NCI-H2107 treated with DMSO at 0.1 percent for 48 hours (cell line): ENCODE results near the gene DONSON.
A peak's percentile ranks its signal among the peaks of the same experiment; 100 is the strongest.

Experiments
- DNase-seq: peaks from one replicate; lab custom pipeline; 2025; ENCODE audit not compliant: unreplicated experiment; lab: John Stamatoyannopoulos, UW

DONSON gene

GRCh38 chr21:33562389-33562788 is 26.1 kb downstream of the DONSON start:
- no peak for DNase-seq

GRCh38 chr21:33561373-33561772 is 27.1 kb downstream of the DONSON start:
- DNase-seq: no peak

- DNase-seq: no peak
Observed at GRCh38 chr21:33560965-33561364, 27.5 kb downstream of the DONSON start.

DNA sequence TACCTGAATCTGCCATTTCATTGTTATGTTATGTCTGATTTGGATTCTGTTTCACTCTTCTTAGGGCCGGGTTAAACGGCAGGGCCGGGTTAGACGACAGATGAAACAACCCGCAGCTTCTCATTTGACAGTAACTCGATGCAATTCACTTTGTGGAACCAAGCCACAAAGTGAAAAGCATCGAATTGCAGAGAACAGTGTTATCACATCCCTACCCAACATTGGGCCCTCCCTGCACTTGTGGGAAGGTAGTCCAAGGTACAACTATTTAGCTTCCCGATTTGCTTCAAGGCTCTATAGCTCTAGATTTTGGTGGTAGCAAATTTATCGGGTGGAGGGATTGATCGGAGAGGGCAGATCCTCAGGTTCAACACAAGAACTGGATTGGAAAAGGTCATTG is 28.7 kb downstream of the DONSON start:
- DNase-seq: no peak

- DNase-seq: no peak
Observed at GRCh38 chr21:33558777-33559421, 29.6 kb downstream of the DONSON start.

GRCh38 chr21:33557447-33557846 is 31.0 kb downstream of the DONSON start:
- DNase-seq: no peak

DNA sequence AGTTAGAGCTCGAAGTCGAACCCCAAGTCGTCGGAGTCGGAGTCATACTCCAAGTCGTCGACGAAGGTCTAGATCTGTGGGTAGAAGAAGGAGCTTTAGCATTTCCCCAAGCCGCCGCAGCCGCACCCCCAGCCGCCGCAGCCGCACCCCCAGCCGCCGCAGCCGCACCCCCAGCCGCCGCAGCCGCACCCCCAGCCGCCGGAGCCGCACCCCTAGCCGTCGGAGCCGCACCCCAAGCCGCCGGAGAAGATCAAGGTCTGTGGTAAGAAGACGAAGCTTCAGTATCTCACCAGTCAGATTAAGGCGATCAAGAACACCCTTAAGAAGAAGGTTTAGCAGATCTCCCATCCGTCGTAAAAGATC is 33.5 kb downstream of the DONSON start:
- DNase-seq: no peak

DNA sequence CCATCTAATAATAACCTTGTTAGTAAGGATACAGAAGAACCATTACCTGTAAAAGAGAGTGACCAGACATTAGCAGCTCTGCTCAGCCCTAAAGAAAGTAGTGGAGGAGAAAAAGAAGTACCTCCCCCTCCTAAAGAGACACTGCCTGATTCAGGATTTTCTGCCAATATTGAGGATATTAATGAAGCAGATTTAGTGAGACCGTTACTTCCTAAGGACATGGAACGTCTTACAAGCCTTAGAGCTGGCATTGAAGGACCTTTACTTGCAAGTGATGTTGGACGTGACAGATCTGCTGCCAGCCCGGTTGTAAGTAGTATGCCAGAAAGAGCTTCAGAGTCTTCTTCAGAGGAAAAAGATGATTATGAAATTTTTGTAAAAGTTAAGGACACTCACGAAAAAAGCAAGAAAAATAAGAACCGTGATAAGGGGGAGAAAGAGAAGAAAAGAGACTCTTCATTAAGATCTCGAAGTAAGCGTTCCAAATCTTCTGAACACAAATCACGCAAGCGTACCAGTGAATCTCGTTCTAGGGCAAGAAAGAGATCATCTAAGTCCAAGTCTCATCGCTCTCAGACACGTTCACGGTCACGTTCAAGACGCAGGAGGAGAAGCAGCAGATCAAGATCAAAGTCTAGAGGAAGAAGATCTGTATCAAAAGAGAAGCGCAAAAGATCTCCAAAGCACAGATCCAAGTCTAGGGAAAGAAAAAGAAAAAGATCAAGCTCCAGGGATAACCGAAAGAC is 34.1 kb downstream of the DONSON start:
- DNase-seq: no peak

DNA sequence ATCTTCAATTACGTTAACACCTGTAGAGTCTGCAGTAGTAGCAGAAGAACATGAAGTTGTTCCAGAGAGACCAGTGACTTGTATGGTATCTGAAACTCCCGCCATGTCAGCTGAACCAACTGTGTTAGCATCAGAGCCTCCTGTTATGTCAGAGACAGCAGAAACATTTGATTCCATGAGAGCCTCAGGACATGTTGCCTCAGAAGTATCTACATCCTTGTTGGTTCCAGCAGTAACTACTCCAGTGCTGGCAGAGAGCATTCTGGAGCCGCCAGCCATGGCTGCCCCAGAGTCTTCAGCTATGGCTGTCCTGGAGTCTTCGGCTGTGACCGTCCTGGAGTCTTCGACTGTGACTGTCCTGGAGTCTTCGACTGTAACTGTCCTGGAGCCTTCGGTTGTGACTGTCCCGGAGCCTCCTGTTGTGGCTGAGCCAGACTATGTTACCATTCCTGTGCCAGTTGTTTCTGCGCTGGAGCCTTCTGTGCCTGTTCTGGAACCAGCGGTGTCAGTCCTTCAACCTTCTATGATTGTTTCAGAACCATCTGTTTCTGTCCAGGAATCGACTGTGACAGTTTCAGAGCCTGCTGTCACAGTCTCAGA is 35.4 kb downstream of the DONSON start:
- DNase-seq: no peak

DNA sequence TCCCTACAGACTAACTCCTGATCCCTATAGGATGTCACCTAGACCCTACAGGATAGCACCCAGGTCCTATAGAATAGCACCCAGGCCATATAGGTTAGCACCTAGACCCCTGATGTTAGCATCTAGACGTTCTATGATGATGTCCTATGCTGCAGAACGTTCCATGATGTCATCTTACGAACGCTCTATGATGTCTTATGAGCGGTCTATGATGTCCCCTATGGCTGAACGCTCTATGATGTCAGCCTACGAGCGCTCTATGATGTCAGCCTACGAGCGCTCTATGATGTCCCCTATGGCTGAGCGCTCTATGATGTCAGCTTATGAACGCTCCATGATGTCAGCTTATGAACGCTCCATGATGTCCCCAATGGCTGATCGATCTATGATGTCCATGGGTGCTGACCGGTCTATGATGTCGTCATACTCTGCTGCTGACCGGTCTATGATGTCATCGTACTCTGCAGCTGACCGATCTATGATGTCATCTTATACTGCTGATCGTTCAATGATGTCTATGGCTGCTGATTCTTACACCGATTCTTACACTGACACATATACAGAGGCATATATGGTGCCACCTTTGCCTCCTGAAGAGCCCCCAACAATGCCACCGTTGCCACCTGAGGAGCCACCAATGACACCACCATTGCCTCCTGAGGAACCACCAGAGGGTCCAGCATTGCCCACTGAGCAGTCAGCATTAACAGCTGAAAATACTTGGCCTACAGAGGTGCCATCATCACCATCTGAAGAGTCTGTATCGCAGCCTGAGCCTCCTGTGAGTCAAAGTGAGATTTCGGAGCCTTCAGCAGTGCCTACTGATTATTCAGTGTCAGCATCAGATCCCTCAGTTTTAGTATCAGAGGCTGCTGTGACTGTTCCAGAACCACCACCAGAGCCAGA is 36.1 kb downstream of the DONSON start:
- no peak for DNase-seq

- DNase-seq: no peak
Observed at GRCh38 chr21:33551664-33552063, 36.8 kb downstream of the DONSON start.

DNA sequence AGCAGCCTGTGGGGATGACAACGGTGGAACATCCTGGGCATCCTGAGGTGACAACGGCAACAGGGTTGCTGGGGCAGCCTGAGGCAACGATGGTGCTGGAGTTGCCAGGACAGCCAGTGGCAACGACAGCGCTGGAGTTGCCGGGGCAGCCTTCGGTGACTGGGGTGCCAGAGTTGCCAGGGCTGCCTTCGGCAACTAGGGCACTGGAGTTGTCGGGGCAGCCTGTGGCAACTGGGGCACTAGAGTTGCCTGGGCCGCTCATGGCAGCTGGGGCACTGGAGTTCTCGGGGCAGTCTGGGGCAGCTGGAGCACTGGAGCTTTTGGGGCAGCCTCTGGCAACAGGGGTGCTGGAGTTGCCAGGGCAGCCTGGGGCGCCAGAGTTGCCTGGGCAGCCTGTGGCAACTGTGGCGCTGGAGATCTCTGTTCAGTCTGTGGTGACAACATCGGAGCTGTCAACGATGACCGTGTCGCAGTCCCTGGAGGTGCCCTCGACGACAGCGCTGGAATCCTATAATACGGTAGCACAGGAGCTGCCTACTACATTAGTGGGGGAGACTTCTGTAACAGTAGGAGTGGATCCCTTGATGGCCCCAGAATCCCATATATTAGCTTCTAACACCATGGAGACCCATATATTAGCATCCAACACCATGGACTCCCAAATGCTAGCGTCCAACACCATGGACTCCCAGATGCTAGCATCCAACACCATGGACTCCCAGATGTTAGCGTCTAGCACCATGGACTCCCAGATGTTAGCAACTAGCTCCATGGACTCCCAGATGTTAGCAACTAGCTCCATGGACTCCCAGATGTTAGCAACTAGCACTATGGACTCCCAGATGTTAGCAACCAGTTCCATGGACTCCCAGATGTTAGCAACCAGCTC is 37.5 kb downstream of the DONSON start:
- DNase-seq: no peak

DNA sequence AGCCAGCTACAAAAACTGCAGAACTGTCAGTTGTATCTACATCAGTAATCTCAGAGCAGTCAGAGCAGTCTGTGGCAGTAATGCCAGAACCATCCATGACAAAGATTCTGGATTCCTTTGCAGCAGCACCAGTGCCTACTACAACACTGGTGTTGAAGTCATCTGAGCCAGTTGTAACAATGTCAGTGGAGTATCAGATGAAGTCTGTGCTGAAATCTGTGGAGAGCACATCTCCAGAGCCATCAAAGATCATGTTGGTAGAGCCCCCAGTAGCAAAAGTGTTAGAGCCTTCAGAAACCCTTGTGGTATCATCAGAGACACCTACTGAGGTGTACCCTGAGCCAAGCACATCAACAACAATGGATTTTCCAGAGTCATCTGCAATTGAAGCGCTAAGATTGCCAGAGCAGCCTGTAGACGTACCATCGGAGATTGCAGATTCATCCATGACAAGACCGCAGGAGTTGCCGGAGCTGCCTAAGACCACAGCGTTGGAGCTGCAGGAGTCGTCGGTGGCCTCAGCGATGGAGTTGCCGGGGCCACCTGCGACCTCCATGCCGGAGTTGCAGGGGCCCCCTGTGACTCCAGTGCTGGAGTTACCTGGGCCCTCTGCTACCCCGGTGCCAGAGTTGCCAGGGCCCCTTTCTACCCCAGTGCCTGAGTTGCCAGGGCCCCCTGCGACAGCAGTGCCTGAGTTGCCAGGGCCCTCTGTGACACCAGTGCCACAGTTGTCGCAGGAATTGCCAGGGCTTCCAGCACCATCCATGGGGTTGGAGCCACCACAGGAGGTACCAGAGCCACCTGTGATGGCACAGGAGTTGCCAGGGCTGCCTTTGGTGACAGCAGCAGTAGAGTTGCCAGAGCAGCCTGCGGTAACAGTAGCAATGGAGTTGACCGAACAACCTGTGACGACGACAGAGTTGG is 38.4 kb downstream of the DONSON start:
- no peak for DNase-seq

- no peak for DNase-seq
Observed at GRCh38 chr21:33546086-33546485, 42.4 kb downstream of the DONSON start.

- DNase-seq: no peak
Observed at GRCh38 chr21:33544451-33545195, 43.9 kb downstream of the DONSON start.

- DNase-seq: peak; percentile 27
Observed at GRCh38 chr21:33543505-33544129, 44.9 kb downstream of the DONSON start.

- DNase-seq: peak; percentile 99
Observed at GRCh38 chr21:33542640-33543504, 45.6 kb downstream of the DONSON start, which contains the start of gene SON. SON (plus strand) TSS chr21:33543038; CDS start chr21:33543093, 55 bp downstream.
